Measurements from ENCODE around the gene ZBTB20. TPM values are rescaled to one million over a fixed set of nuclear protein-coding genes. Genes with fewer than 3 reads are reported as not detected.
A peak's percentile ranks its signal among the peaks of the same experiment; 100 is the strongest.

Gene ZBTB20
- polyA plus RNA-seq, 10 donors, result 2.0 to 4.9 (median 3.7) TPM

- DNase-seq, result no peak
Measured at GRCh38 chr3:114294940-114295480, 852.1 kb downstream of the ZBTB20 start.

- no peak for DNase-seq
Measured at GRCh38 chr3:114293838-114294535, 853.1 kb downstream of the ZBTB20 start, which contains the start of gene TIGIT. TSS of gene TIGIT (plus strand) at chr3:114294028. CDS start at chr3:114294062, 34 bp downstream.

- DNase-seq, result peak; percentile 14 to 32 (median 20)
Measured at GRCh38 chr3:114290911-114291901, 855.9 kb downstream of the ZBTB20 start.

GRCh38 chr3:114286266-114286665 lies 860.8 kb downstream of the ZBTB20 start:
- no peak for DNase-seq

GRCh38 chr3:114285648-114286230 lies 861.3 kb downstream of the ZBTB20 start:
- no peak for DNase-seq

GRCh38 chr3:114284644-114285043 lies 862.4 kb downstream of the ZBTB20 start:
- DNase-seq, result no peak

Measured in muscle of back (tissue), 11 donors.